Central memory CD4-positive, alpha-beta T cell (primary cell): ENCODE results near the gene MAPKAPK3.

Experiments used
- DNase-seq: peaks from one replicate; pipeline ENCODE4 v3.0.0; 2022

Gene MAPKAPK3

DNA sequence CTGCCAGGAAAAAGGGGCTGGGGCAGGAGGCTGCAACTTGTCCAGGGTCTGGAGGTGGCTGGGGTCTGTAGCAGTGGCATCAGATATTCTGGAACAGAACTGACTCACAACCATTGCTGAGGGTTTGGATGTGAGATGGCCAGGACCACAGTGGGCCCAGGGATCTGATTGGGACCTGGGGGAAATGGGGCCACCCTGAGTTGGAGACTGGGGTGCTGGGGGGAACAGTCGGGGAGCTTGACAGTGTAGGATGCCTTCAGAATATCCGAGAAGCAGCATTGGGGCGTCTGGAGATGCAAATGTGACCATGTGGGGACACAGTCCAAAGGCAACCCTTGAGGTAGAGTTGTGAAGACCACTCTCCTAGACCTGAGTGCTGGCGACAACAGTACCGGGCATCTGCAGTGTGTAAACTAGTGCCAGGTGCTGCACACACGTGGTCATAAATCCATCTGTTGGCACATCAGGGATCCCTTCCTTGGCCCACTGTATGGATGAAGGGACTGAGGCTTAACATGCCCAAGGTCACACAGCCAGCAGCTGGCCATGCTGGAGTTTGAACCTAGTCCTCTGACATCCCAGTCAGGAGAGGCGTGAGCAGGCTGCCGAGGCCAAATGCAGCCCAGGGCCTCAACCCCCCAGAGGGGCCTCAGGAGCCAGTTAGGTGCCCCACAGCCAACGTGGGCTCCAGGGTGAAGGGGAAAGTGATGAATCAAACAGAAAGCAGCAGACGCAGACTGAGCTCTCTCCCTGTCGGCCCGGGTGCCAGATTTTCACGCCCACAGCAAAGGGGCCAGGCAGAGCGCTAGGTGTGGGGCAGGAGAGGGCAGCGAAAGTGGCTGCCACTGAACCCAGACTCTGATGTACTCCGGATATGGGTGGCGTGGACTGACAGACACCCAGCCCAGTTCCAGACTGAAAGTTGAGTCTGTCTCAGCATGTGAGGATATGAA, 28.9 kb upstream of the MAPKAPK3 start:
- peak; percentile 49 for DNase-seq

GRCh38 chr3:50588759-50589433, 28.1 kb upstream of the MAPKAPK3 start:
- no peak for DNase-seq

DNA sequence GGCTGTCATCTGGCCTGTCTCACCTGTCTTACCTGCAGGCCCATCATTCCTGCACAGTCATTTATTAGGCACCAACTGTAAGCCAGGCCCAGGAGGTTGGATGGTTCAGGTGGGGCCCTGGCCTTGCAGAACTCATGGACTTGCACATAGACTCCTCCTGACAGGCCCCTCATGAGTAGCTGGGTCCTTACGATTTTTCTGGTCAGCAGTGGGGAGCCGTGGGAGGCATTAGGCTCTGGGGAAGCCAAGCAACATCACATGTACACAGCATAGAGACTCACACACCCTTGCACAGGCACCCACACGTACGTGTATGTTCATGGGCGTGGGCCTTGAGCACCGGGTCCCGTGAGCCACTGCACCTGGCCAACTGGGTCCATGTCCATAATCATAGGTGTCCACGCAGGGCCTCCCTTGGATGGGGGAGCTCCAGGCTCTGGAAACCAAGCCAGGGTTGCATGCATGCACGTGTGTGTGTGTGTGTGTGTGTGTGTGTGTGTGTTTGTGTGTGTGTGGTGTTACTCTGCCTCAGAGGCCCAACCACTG, 25.7 kb upstream of the MAPKAPK3 start:
- no peak for DNase-seq

GRCh38 chr3:50592568-50592967, 24.4 kb upstream of the MAPKAPK3 start:
- DNase-seq, result no peak

- DNase-seq, result no peak
These were observed 22.6 kb upstream of the MAPKAPK3 start for GRCh38 chr3:50594253-50594785.

- DNase-seq, result no peak
These were observed 17.7 kb upstream of the MAPKAPK3 start for GRCh38 chr3:50599115-50599715.

DNA sequence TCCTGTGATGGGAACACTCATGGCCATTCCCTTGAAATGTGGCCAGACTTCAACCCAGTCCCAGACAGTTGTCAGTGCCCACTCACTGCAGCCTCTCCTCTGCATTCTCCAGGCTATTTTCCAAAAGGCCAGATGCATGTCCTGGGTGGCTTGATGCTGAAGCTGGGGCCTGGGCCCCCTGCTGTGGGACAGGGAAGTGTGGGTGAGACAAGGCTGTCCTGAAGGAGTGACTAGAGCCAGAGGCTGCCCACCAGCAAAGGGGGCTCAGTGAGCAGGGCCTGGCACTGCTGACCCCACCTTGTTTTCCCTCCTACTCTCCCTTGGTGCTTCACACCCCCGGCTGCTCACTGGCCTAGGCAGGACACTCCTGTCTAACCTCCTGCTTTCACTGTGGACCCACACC, 17.2 kb upstream of the MAPKAPK3 start:
- no peak for DNase-seq

DNA sequence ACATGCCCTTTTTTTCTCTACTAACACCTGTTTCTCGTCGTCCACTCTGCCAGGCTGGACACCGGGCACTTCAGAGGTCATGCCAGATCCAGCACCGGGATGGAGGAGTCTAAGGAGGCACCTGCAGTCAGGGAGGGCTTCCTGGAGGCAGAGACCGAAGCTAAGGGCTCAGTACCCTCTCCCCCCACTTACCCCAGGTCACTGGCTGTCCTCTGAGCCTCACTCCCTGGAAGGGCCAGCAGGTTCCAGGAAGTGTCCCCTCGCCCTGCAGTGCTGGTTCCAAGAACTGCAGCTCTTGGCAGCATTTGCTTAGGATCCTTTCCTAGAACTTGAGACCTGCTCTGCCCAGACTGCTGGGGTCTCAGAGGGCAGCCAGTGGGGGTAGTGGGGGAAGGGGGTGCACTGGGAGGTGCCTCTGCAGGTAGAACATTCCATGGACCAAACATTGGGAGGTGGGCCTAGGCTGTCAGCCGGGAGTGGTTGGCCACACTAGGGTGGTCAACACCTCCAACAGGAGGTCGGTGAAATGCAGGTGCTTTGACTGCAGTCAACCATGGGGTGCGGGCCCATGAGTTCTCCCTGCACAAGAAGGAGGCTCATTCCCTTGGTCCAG, 16.7 kb upstream of the MAPKAPK3 start:
- no peak for DNase-seq

DNA sequence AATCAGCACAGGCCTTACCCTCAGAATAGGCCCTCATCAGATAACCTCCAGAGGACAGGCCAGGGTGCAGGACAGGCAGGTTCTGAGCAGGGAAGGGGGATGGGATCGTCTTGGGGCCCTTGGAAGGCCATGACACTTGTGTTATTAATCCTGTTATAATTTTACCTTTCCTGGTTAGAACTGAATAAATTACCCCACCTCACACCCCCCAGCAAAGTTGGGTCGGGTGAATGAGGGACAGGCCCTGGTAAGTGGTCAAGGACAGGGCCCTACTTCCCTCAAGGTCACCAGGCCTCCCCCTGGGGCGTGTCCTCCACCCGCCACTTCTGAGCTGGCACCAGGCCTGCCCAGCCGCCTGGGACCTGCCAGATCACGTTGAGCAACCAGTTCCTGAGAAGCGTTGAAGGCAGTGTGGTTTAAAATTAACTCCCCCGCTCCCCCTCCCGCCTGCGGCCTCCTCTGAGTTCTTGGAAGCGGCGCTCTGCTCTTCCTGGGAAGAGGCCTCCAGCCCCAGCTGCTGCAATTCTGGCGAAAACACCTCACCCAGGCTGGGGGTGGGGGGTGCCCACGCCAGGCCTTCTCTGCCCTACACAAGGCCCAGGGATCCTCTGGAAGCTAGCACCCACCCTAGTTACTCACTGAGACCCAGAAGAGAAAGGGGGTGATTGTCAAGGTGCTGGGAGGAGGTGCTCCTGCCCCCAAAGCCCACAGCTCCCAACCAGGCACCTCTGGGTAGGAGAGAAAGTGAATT, 15.9 kb upstream of the MAPKAPK3 start:
- DNase-seq, result peak; percentile 66

DNA sequence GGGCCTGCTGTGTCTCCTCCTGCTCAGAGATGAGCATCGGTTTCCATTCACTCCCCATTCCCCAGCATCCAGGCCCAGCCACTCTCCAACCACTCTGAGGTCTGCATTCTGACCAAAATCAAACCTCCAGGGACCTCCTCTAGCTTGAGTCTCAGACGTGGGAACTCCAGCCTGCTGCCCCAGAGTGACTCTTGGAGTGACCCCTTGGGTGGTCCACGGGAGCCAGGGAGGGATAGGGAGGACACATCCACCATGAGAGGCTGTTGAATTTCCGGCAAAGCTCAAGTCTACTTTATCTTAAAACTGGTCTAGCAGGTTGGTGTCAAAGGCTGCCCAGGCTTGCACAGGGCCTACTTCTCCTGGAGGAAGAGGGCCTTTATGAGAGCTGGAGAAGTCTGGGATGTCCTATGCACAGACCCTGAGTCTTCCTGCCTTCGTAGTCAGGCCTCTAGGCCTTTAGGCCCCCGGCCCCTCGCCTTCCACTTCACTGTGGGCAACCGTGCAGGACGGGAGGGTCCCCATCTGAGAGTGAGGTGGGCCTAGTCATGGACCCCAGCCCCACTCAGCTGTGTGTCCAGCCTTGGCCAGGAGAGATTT, 14.3 kb upstream of the MAPKAPK3 start:
- DNase-seq, result no peak

DNA sequence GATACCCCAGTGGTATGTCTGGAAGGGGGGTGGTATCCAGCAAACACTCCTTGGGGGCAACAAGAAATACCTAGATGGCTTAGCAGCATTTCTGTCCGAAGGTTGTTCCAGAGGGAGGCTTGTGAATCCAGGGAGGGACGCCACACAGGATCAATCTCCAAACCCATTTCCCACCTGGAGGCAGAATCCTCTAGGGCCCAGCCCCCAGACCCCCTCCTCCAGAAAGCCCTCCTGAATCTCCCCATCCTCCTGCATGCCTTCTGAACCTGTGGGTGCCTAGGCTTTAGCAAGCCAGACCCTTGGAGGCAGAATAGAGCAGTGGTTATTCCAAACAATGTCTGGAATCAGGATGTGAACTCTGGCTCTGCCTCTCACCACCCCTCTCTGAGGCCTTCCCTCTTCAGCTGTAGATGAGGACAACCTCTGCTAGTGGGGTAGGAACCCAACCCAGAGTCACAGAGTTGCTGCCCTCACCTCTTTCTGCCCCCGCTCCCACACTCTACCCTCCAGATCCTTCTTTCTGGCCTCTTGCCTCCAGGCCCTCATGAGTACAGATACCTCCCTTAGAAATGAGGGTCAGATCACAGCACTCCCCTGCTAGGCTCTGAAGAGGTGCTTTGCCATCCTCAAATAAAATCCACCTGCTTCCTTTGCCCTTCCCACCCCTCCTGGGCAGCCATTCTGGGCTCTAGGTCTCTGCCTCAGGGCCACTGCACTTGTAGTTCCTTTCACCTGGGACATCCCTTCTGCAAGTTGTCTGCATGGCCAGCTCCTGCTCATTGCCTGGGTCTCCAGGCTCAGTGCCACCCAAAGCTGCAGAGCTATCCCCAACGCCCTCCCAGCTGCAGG, 13.5 kb upstream of the MAPKAPK3 start:
- no peak for DNase-seq

DNA sequence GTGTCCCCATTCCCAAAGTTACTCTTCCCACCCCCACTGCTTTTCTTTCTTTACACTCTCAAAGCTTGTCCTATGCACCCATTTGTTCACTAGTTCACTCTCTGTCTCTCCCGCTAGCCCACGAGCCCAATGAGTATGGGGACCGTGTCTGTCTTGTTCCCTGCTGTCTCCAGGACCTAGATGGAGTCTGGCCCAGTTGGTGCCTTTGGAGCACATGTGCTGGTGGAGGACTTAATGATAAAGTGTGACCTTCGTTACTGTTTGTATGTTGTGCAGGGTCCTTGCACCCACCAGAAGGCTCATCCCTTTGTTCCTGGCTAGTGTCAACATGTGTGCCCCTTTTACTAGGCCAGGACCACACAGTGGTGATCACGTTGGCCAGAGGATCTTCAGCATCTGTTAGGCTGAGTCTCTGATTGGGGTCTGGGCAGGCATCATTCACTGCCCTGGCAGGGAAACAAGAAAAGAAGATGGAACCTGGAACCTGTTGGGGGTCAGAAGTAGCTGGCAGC, 12.8 kb upstream of the MAPKAPK3 start:
- DNase-seq, result no peak

DNA sequence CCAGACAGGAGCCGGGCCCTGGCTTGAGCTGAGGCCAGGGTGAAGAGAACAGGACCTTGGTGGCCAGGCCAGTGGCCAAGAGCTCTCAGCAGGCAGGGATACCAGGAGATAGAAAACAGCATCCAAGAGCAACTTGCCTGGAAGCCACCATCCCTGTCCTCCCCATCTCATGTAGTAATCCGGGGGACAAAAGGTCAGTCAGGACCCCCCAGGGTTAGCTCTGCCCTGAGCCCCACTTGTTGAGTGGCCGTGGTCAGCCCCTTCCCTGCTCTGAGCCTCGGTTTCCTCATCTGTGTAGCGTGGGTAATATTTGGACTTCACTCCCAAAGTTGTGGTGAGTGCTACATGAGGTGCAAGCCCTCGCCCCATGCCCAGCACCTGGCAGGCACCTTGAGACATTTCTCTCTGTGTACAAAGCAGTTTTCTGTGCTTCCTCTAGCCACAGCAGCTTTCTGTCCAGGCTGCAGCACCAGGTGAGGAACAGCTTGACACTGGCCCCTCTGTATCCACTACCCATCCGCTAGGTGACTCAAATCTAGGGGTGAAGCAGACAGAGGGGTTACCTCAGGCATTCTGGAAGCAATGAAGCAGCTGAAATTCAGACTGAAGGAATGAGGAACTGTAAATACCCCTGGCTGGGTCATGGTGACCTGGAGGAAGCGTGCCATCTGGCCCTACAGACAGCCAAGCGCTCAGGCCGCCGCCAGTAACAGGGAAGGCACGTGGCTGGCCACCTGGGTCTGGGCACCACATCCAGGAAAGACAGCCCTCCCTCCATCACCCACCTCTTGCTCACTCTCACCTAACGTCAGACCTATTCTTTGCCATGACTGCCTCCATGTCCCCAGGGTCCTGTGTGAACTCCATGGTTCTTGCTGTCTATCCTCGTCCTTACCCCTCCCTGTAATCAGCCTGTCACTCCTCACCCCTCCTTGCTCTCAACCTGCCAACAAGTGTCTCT, 12.0 kb upstream of the MAPKAPK3 start:
- DNase-seq, result no peak

GRCh38 chr3:50605901-50606326, 11.0 kb upstream of the MAPKAPK3 start:
- DNase-seq, result no peak

DNA sequence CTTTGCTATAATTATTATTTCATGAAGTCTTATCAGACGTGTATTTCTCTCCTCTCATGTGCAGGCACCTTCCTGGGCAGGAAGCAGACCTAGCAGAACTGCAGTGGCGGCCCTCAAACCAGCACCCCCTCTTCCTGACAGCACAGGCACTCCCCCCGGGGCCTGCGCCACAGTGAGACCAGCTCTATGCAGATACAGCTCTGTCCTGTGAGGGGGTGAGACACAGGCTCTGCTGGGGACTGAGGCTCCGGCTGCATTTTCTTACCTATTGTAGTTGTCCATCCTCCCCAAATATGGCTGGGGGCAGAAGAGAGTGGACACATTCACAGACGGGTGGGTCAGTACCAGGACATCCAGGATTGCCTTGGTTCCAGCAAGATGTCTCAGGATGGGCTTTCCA, 10.4 kb upstream of the MAPKAPK3 start:
- DNase-seq, result no peak

DNA sequence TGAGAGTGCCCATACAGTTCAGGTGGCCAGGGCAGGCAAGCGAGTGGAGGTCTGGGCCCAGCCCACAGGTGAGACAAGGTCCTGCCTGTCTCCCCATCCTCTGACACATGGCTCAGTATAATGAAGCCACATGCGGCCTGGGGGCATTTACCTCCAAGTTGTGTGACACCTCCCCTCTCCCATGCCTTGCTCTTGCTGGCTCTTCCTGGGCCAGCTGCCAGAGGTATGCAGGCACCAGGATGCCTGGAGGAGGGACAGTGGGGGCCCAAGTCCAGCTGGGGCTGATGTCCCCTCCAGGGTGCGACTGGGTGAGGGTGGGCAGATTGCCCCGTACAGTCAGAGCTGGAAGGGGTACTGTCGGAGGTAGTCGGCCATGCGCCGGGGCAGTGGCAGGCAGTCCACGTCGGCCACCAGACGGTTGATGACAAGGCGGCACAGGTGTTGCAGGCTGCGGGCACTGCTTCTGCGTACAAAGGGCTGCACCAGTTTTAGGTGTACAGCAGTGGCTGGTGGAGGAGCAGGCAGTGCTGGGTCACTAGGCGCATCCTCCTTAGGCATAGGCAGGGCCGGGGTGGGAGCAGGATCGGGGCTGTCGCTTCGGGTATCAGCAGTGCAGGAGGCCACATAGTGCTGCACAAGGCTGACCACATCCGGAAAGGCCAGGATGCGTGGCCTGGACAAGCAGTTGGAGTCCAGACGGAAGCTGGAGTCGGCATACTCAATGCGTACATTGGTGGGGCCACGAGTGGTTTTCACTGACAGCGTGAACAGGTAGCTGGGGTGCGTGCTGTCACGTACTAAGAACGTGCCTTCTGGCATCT, 9.5 kb upstream of the MAPKAPK3 start:
- no peak for DNase-seq

DNA sequence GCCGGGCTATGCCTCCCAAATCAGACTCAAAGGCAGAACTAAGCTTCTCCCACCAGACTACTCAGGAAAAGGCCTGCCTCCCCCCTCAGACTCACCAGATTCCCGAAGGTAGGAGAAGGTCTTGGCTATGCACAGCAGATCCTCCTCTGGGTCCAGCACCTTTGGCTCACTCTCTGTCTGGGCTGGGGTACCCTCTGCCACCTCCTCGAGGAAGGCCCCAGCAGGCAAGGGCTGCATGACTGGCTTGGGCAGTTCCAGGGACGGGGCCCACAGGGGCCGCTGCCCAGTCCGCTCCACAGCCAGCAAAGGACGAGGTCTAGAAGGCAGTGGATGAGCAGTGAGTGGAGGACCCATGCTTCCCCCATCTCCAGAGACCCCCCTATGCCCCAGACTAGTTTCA, 8.7 kb upstream of the MAPKAPK3 start:
- DNase-seq, result no peak
